OCI-LY3 (cell line): ENCODE results near the gene LIX1.

Source experiments
- H2AFZ ChIP-seq: fragments of 200-600, 300-600 bp; shearing (Covaris generic); 2 replicates; pipeline ENCODE4 v1.6.0; 2014; ENCODE audit warnings: antibody characterized with exemption, low read depth, low read length
- H3K27ac ChIP-seq: fragments of 200-600, 300-600 bp; sonication (generic); 2 replicates; pipeline ENCODE4 v1.5.1; 2014; ENCODE audit warnings: mild to moderate bottlenecking, low read length, moderate library complexity, mixed read lengths
- H3K27me3 ChIP-seq: fragments of 200-600, 300-600 bp; sonication (generic); 2 replicates; pipeline ENCODE4 v1.6.1; 2014; ENCODE audit warnings: low read depth, low read length, mixed read lengths
- H3K36me3 ChIP-seq: fragments of 200-600, 300-600 bp; sonication (generic); replicated peaks from 2 replicates; pipeline ENCODE3; 2014; ENCODE audit warnings: low read depth, low read length, mixed read lengths
- H3K4me1 ChIP-seq: fragments of 300-600, 200-600 bp; sonication (generic); 2 replicates; pipeline ENCODE4 v1.6.1; 2014; ENCODE audit warnings: low read length, mixed read lengths
- H3K4me2 ChIP-seq: fragments of 200-600, 300-600 bp; sonication (generic); 2 replicates; pipeline ENCODE4 v1.6.1; 2014; ENCODE audit warnings: low read length, mixed read lengths
- H3K4me3 ChIP-seq: fragments of 300-600, 200-600 bp; sonication (generic); 2 replicates; pipeline ENCODE4 v1.5.1; 2014; ENCODE audit warnings: antibody characterized with exemption, mild to moderate bottlenecking, low read length, moderate library complexity
- H3K79me2 ChIP-seq: fragments of 300-600, 200-600 bp; shearing (Covaris generic); 2 replicates; pipeline ENCODE4 v1.6.1; 2014; ENCODE audit warnings: mild to moderate bottlenecking, low read length, mixed read lengths
- H3K9ac ChIP-seq: fragments of 300-600, 200-600 bp; shearing (Covaris generic); 2 replicates; pipeline ENCODE4 v1.6.0; 2014; ENCODE audit warnings: mild to moderate bottlenecking, low read length, moderate library complexity
- H3K9me3 ChIP-seq: fragments of 200-600, 300-600 bp; shearing (Covaris generic); 2 replicates; pipeline ENCODE4 v1.6.1; 2014; ENCODE audit warnings: low read length, mixed read lengths; ENCODE audit not compliant: insufficient read depth
- H4K20me1 ChIP-seq: fragments of 200-600, 300-600 bp; sonication (generic); 2 replicates; pipeline ENCODE4 v1.6.1; 2016; ENCODE audit warnings: low read length, mixed read lengths; ENCODE audit not compliant: insufficient read depth
- EZH2phosphoT487 ChIP-seq: fragments of 200-600 bp; shearing (Covaris generic); IDR thresholded peaks from 2 replicates; pipeline ENCODE4 v1.6.1; 2018; ENCODE audit warnings: antibody characterized with exemption, mixed run types, low read depth
- TF ChIP-seq, protein P1 (sequence below): fragments of 200-600, 300-600 bp; sonication (generic); IDR thresholded peaks from 2 replicates; pipeline ENCODE4 v1.5.1; 2014; ENCODE audit warnings: antibody characterized with exemption, low read length, low read depth

The LIX1 gene

DNA sequence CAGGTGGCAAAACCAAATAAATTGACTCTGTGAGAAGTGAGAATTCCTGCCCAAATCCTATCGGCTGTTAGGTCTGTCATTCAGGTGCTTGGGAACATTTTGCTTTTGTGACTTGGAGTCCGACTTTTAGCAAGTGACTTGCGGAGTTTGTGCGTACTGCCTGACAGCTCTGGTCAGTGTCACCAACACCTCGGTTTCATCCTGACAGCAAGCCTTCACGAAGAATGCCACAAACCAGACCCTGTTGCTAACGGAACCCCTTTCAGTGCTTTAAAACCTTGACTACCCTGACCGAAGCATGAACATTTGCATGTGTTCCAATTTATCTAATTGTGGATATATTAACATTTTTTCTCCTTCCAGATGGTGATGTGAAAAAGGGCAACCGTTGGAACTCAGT lies 26.5 kb downstream of the LIX1 start:
- TF ChIP-seq, protein P1, sequence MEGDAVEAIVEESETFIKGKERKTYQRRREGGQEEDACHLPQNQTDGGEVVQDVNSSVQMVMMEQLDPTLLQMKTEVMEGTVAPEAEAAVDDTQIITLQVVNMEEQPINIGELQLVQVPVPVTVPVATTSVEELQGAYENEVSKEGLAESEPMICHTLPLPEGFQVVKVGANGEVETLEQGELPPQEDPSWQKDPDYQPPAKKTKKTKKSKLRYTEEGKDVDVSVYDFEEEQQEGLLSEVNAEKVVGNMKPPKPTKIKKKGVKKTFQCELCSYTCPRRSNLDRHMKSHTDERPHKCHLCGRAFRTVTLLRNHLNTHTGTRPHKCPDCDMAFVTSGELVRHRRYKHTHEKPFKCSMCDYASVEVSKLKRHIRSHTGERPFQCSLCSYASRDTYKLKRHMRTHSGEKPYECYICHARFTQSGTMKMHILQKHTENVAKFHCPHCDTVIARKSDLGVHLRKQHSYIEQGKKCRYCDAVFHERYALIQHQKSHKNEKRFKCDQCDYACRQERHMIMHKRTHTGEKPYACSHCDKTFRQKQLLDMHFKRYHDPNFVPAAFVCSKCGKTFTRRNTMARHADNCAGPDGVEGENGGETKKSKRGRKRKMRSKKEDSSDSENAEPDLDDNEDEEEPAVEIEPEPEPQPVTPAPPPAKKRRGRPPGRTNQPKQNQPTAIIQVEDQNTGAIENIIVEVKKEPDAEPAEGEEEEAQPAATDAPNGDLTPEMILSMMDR, result no peak
- TF ChIP-seq EZH2phosphoT487, result no peak
- Histone ChIP-seq H3K36me3 (no peaks in the 10 kb centered on the region), H4K20me1 (no peaks in the 10 kb centered on the region), H2AFZ (no peak overlapping the region), H3K9me3 (no peaks in the 10 kb centered on the region), H3K27me3 (no peaks in the 10 kb centered on the region), H3K27ac (no peak overlapping the region), H3K4me3 (no peak overlapping the region), H3K79me2 (no peaks in the 10 kb centered on the region), H3K9ac (no peak overlapping the region), H3K4me1 (peaks cover 12% of the 10 kb centered on the region; the same call in 1 of the 2 replicates), H3K4me2 (no peak overlapping the region)

DNA sequence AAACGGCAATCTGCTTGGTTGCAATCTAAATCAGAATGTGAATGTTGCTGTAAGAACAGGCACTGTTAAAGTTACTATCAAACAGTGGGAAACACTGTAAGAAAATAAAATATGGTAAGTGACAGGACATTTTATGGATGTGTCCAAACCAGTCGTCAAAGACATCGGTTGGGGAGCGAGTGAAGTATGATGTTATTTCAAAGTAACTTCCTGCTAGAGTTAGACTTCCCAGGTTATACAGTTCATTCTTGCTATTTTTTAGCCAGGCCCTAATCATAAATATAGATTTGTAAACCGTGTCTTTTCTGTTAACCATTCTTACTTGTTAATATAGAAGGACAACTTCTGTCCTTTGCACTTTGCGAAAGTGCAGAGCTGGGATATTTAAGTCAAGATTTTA lies 30.2 kb downstream of the LIX1 start:
- no peak for TF ChIP-seq EZH2phosphoT487
- TF ChIP-seq, protein P1, result no peak

GRCh38 chr5:97111616-97112015 lies 30.8 kb downstream of the LIX1 start:
- peaks cover 7% of the 10 kb centered on the region; the same call in 1 of the 2 replicates for H3K4me1 ChIP-seq
- no peaks in the 10 kb centered on the region for H4K20me1 ChIP-seq
- H3K9me3 ChIP-seq, result no peaks in the 10 kb centered on the region
- no peaks in the 10 kb centered on the region for H3K36me3 ChIP-seq
- no peak overlapping the region for H3K27ac ChIP-seq
- no peak for TF ChIP-seq EZH2phosphoT487
- TF ChIP-seq, protein P1, result no peak
- H3K79me2 ChIP-seq, result no peaks in the 10 kb centered on the region
- H2AFZ ChIP-seq, result no peak overlapping the region
- H3K9ac ChIP-seq, result no peak overlapping the region
- no peak overlapping the region for H3K4me3 ChIP-seq
- H3K27me3 ChIP-seq, result no peaks in the 10 kb centered on the region
- no peak overlapping the region for H3K4me2 ChIP-seq

More for the DNA sequence above, 30.2 kb downstream of the LIX1 start:
- Histone ChIP-seq H3K79me2 (no peaks in the 10 kb centered on the region), H2AFZ (no peak overlapping the region), H3K4me2 (no peak overlapping the region), H3K9ac (no peak overlapping the region), H3K27me3 (no peaks in the 10 kb centered on the region), H3K27ac (no peak overlapping the region), H3K36me3 (no peaks in the 10 kb centered on the region), H3K9me3 (no peaks in the 10 kb centered on the region), H4K20me1 (no peaks in the 10 kb centered on the region), H3K4me3 (no peak overlapping the region), H3K4me1 (peaks cover 7% of the 10 kb centered on the region; the same call in 1 of the 2 replicates)

DNA sequence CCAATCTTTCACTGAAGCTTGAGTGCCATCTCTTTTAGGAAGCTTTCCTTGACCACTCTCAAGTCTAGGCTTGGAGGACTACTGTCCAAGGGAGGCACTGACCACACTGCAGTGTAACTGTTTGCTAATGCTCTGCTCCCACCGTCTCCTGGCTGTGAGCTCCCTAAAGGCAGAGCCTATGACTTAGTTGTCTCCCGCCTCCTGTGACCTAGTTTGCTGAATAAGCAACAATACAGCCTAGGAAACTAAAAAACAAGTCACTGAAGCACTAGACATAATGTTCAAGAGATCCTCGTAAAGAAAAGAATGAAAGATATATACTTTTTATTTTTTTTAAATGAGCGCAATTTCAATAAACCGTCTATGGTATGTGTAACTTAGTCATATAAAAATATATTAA lies 31.4 kb downstream of the LIX1 start:
- Histone ChIP-seq H3K79me2 (no peaks in the 10 kb centered on the region), H3K27me3 (peaks cover 2% of the 10 kb centered on the region; the same call in 1 of the 2 replicates), H3K9me3 (no peaks in the 10 kb centered on the region), H3K27ac (no peak overlapping the region), H4K20me1 (no peaks in the 10 kb centered on the region), H3K36me3 (no peaks in the 10 kb centered on the region), H3K4me1 (peaks cover 7% of the 10 kb centered on the region; the same call in 1 of the 2 replicates), H3K9ac (no peak overlapping the region), H3K4me2 (no peak overlapping the region), H2AFZ (no peak overlapping the region), H3K4me3 (no peak overlapping the region)
- TF ChIP-seq, protein P1, result no peak
- TF ChIP-seq EZH2phosphoT487, result no peak
